Cerebellar nuclear complex (tissue), 1 donor: Measurements from ENCODE around the gene ZSCAN10.
"Not testable (repeated sequence)": the region's sequence is repeated elsewhere in the genome, so short reads cannot be mapped to it uniquely, and the experiment has no call there.

Experiments
- DNase-seq, 2 experiments: peaks; one replicate each; lab custom pipeline; 2025; lab: John Stamatoyannopoulos, UW

ZSCAN10 gene

DNA sequence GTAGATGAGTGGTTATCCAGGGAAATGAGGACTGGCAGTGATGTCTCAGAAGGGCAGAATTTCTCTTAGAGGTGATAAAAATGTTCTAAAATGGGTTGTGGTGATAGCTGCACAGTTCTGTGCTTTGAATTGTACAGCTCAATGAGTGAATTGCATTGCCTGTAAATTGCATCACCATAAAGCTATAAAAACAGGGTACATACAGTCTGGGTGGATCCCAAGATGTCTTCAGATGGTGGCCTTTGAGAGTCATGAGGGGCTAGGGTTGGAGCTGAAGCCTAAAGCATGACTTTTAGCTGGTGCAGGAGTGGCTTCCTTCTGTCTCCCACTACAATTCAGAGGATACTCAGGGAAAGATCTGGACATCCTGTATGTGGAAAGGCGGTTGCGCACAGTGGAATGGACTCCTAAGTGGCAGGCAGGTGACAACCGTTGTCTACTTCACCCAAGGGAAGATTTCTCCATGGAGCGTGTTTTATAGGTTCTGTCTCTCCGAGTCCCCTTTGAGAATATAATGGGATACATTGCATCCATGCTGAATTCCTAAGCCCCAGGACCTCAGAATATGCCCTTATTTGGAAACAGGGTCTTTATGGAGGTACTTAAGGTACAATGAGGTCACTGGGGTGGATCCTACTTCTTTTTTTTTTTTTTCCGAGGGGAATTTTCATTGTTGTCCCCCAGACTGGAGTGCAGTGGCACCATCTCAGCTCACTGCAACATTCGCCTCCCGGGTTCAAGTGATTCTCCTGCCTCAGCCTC, 35.3 kb downstream of the ZSCAN10 start:
- DNase-seq: no peak

DNA sequence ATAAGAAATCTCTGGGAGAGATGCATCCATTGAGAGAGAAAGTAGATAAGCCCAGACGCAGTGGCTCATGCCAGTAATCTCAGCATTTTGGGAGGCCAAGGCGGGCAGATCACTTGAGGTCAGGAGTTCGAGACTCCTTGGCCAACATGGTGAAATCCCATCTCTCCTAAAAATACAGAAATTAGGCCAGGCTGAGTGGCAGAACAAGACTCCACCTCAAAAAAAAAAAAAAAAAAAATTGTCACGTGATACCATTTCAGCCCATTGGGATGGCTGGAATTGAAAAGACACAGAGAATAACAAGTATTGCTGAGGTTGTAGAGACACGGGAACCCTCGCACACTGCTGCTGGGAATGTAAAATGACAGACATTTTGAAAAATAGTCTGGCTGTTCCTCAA, 36.5 kb downstream of the ZSCAN10 start:
- DNase-seq: no peak

- DNase-seq: no peak
Observed at GRCh38 chr16:3060339-3061127, 38.6 kb downstream of the ZSCAN10 start.

DNA sequence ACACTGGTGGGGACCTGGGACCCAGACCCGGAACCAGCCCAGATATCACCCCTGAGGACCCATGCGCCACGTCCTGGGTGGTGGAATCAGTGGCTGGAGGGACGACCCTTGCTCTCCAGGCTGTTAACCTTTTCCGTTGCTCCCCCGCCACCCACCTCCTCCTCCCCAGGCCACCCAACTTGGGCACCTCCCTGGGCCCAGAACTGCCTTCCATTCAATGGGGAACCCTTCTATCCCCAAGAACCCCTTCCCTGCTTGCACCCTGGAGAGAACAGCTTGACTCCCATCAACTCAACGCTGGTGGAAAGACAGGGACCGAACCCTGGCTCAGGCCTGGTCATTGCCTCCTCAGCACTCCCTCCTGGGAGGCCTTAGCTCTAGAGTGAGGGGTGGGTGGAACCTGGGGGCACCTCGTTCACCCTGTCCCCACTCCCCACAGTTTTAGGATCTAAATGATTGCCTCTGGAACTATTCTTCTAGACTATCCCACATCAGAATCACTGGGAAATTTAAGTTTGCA, 39.3 kb downstream of the ZSCAN10 start:
- DNase-seq: no peak

- DNase-seq: peak in 1 of 2 experiments; percentile 23
Observed at GRCh38 chr16:3059041-3059722, 39.9 kb downstream of the ZSCAN10 start.

- DNase-seq: no peak
Observed at GRCh38 chr16:3058139-3059030, 40.7 kb downstream of the ZSCAN10 start.

DNA sequence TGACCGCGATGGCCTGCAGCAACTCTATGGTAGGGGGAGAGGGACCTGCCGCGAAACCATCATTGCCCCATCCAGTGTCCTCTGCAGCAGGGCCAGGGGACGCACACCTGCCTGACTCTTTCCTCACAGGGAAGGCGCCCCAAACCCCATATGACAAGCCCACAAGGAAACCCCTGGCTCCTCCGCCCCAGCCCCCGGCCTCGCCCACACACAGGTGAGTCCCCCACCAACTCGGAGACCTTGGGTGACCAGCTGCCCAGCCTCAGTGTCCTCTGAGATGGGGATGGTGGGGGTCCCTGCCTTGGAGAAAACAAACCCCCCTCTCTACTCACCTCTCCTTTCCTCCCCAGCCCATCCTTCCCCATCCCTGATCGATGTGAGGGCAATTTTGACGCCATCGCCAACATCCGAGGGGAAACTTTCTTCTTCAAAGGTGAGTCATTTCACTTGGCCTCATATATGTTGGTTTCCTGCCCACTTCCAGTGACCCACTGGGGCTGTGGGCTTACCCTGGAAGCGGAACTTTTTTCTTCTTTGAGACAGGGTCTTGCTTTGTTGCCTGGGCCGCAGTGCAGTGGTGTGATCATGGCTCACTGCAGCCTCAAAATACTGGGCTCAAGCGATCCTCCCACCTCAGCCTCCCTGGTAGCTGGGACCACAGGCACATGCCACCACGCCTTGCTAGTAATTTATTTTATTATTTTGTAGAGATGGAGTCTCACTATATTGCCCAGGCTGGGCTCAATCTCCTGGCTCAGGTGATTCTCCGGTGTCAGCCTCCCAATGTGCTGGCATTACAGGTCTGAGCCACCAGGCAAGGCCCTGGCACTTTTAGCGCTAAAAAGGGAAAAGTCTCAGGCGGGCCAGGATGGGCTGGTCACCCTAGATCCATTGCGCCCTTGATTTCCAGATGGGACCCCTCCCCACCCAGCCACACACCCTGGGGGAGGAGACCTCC, 41.6 kb downstream of the ZSCAN10 start:
- DNase-seq: no peak

DNA sequence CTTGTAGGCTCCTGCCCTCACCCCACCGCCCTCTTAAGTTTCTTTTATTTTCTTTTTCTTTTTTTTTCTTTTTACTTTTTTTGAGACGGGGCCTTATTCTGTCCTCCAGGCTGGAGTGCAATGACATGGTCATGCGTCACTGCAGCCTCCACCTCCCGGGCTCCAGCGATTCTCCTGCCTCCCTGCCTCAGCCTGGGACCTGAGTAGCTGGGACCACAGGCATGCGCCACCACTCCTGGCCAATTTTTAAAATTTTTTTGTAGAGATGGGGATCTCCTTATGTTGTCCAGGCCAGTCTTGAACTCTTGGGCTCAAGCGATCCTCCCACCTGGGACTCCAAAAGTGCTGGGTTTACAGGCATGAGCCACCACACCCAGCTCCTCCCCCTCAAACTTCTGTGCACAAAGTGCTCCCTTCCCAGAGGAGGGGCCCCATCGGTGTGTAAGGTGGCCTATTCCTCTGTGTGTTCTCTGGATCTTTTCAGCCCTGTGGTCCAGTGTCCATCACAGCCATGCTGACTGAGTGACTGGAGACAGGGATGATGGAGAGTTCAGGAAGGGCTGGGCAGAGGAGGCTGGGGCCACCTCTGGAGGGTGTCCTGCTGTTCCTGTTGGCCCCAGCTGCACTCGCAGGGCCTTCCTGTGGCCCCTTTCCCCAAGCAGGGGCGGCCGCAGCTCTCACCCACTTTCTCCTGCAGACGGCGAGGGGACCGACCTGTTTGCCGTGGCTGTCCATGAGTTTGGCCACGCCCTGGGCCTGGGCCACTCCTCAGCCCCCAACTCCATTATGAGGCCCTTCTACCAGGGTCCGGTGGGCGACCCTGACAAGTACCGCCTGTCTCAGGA, 42.5 kb downstream of the ZSCAN10 start:
- no peak for DNase-seq

GRCh38 chr16:3055734-3056115, 43.4 kb downstream of the ZSCAN10 start:
- DNase-seq: not testable (repeated sequence)

DNA sequence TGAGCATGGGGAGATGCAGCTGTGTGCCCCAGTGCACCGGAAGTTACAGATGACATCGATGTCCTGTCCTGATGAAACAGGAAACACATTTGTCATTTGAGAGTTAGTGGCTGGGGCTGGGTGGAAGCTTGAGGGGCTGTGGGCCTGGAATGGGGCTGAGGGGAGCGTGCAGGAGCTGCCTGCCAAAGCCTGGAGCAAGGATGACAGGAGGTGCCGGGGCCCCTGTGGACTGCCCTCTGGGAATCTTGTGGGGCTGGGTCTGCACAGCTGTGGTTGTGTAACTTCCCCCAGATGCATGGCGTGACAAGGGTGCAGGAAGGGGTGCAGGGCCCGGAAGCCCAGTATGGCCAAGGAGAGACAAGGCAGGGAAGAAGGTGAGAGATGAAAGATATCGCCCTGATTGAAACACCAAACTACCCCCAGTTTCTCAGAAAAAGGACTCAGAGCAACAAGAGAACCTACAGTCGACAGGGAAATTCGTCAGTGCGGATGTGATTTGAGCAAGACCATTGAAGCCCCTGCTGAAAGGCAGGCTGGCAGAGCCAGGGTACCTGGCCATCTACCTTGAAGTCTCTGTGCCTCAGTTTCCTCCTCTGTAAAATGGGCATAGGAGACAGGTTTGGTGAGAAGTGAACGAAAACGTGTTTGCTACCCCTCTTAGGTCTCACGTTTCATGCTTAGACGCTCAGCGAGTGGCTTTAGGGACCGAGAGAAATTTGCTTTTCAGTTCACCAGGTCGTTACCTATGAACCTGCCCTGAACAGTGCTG, 43.9 kb downstream of the ZSCAN10 start:
- no peak for DNase-seq

GRCh38 chr16:3053330-3053710, 45.8 kb downstream of the ZSCAN10 start:
- not testable (repeated sequence) for DNase-seq

- not testable (repeated sequence) for DNase-seq
Observed at GRCh38 chr16:3052571-3053329, 46.3 kb downstream of the ZSCAN10 start.

GRCh38 chr16:3051494-3051893, 47.6 kb downstream of the ZSCAN10 start:
- DNase-seq: no peak

- DNase-seq: no peak
Observed at GRCh38 chr16:3051009-3051408, 48.1 kb downstream of the ZSCAN10 start.

- no peak for DNase-seq
Observed at GRCh38 chr16:3050487-3050886, 48.6 kb downstream of the ZSCAN10 start.

- no peak for DNase-seq
Observed at GRCh38 chr16:3049921-3050481, 49.1 kb downstream of the ZSCAN10 start.

GRCh38 chr16:3047387-3047720, 51.7 kb downstream of the ZSCAN10 start:
- no peak for DNase-seq
